GM12801 (cell line): ENCODE results near the gene RNF157.

Source experiments
- CTCF ChIP-seq: IDR thresholded peaks from one replicate; pipeline ENCODE4 v1.5.1; 2011; ENCODE audit warnings: control low read depth; ENCODE audit not compliant: insufficient read length; ENCODE audit errors: extremely low read depth

Gene RNF157

GRCh38 chr17:76241691-76242255 lies 1.5 kb upstream of the RNF157 start:
- TF ChIP-seq CTCF, result no peak

- TF ChIP-seq CTCF, result no peak
Observed at GRCh38 chr17:76241204-76241538, 878 bp upstream of the RNF157 start.

GRCh38 chr17:76239538-76240274 lies 587 bp downstream of the RNF157 start:
- no peak for TF ChIP-seq CTCF

- TF ChIP-seq CTCF, result no peak
Observed at GRCh38 chr17:76238847-76239537, 1.3 kb downstream of the RNF157 start.

- no peak for TF ChIP-seq CTCF
Observed at GRCh38 chr17:76237859-76238313, 2.4 kb downstream of the RNF157 start.

- no peak for TF ChIP-seq CTCF
Observed at GRCh38 chr17:76236603-76237002, 3.7 kb downstream of the RNF157 start.

- TF ChIP-seq CTCF, result no peak
Observed at GRCh38 chr17:76235883-76236282, 4.4 kb downstream of the RNF157 start.
